T-helper 1 cell (primary cell): Measurements from ENCODE around the gene MEX3A.
"Not testable (repeated sequence)": the region's sequence is repeated elsewhere in the genome, so short reads cannot be mapped to it uniquely, and the experiment has no call there.

ENCODE experiments used
- DNase-seq, 5 donors: peaks; one replicate each; pipeline ENCODE4 v3.0.0-alpha.2; 2012 to 2020
- total RNA-seq, 4 donors: gene quantifications; one replicate each; lab custom pipeline; 2026; lab: John Stamatoyannopoulos, UW

The MEX3A gene
- 0.15 to 0.95 (median 0.56) reads per million in 4 donors for total RNA-seq

GRCh38 chr1:156082309-156083091, at the start of gene MEX3A:
TSS of gene MEX3A (minus strand) at chr1:156082465. CDS start at chr1:156081998, 467 bp downstream.
- DNase-seq: peak in 4 of 5 donors; percentile 24 to 53 (median 47)

- DNase-seq: no peak
These were observed 48.3 kb upstream of the MEX3A start for GRCh38 chr1:156130578-156130942.

- peak in 3 of 5 donors; percentile 61 to 76 (median 68) for DNase-seq
These were observed 47.7 kb upstream of the MEX3A start for GRCh38 chr1:156129687-156130577.

- DNase-seq: no peak
These were observed 46.7 kb upstream of the MEX3A start for GRCh38 chr1:156128654-156129597.

GRCh38 chr1:156128308-156128653, 46.0 kb upstream of the MEX3A start:
- no peak for DNase-seq

GRCh38 chr1:156126630-156127534, 44.6 kb upstream of the MEX3A start:
- peak; percentile 64 to 94 (median 75) for DNase-seq

GRCh38 chr1:156126043-156126629, 43.9 kb upstream of the MEX3A start:
- peak in 4 of 5 donors; percentile 55 to 73 (median 66) for DNase-seq

GRCh38 chr1:156125544-156125943, 43.3 kb upstream of the MEX3A start:
- DNase-seq: not testable (repeated sequence)

GRCh38 chr1:156124557-156125483, 42.6 kb upstream of the MEX3A start:
- DNase-seq: peak in 2 of 5 donors; percentile 41 to 53

- peak in 2 of 5 donors; percentile 46 to 53 for DNase-seq
These were observed 41.3 kb upstream of the MEX3A start for GRCh38 chr1:156123356-156124196.

- no peak for DNase-seq
These were observed 40.5 kb upstream of the MEX3A start for GRCh38 chr1:156122519-156123355.

GRCh38 chr1:156122086-156122485, 39.8 kb upstream of the MEX3A start:
- DNase-seq: no peak

GRCh38 chr1:156121457-156121856, 39.2 kb upstream of the MEX3A start:
- DNase-seq: no peak

GRCh38 chr1:156121005-156121404, 38.7 kb upstream of the MEX3A start:
- not testable (repeated sequence) for DNase-seq

- no peak for DNase-seq
These were observed 38.1 kb upstream of the MEX3A start for GRCh38 chr1:156120318-156120717.

- DNase-seq: peak in 2 of 5 donors; percentile 26 to 29
These were observed 37.4 kb upstream of the MEX3A start for GRCh38 chr1:156119503-156120209.
